Activated T-cell treated with anti-CD3 and anti-CD28 coated beads, Interleukin-2, amount 50 U/mL, for 1 hour (primary cell): Measurements from ENCODE around the gene HOXC11.

Experiments used
- DNase-seq: peaks from one replicate; pipeline ENCODE4 v3.0.0-alpha.2; 2020

The HOXC11 gene

DNA sequence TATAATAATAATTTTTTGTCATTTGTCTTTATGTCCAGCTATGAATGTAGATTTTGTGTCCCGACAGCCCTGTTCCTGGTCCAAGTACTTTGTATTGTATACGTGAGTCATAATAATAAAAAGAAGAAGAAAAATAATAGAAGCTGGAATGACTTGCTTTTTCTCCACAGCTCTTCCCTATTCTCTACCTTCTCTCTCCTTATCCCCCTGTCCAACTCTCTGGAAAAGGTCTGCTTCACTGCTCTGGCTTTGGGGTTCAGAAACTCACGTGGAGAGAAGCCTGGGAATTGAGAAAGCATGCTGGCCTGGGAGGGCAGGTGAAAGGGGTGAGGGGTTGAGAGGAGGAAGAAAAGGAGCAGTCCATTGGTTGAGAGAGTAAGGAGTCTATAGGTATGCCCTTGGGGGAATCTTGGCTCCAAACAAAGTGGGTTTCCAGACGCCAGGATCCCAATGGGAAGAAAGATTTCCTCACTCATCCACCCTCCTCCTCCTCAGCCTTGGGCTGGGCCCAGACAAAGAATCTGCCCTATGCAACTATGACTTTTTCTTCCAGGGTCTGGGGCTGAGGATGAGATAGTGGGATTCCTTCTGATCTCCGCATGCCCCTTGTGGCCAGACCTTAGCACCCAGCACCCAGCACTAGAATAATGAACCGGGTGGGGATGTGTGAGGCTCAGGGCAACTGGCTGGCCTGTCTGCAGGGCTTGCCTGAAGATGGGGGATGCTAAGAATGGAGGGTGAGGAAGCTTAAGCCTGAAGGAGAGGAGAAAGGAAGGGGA lies 39.9 kb downstream of the HOXC11 start:
- DNase-seq: no peak

DNA sequence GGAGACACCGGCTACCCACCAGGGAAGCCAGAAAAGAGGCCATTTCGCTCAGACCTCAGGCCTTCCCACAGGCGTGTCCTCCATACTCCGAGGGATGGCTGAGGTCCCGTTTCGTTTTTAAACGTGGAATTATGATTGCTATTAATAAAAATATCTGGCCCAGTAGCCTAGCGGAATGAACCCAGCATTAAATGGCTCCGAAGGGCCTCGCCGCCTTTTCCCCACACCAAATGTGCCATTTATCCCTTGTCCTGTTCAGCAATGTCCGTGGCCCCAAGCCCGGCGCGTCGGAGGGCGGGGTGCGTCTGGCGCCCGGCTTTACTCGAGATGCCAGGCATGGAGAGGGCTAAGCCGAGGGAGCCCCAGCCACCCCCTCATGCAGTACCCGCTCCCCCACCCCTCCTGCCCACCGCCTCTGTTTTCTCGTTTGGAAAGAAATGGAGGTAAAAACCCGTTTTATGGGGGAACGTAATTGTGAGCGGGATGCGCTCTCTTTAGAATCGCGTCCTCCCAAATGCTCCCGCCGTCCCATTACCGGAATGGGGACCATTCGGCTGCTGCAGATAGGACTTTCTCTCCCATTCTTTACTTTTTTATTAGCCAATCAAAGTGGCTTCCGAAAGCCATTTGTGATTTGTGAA lies 41.6 kb downstream of the HOXC11 start:
- no peak for DNase-seq

DNA sequence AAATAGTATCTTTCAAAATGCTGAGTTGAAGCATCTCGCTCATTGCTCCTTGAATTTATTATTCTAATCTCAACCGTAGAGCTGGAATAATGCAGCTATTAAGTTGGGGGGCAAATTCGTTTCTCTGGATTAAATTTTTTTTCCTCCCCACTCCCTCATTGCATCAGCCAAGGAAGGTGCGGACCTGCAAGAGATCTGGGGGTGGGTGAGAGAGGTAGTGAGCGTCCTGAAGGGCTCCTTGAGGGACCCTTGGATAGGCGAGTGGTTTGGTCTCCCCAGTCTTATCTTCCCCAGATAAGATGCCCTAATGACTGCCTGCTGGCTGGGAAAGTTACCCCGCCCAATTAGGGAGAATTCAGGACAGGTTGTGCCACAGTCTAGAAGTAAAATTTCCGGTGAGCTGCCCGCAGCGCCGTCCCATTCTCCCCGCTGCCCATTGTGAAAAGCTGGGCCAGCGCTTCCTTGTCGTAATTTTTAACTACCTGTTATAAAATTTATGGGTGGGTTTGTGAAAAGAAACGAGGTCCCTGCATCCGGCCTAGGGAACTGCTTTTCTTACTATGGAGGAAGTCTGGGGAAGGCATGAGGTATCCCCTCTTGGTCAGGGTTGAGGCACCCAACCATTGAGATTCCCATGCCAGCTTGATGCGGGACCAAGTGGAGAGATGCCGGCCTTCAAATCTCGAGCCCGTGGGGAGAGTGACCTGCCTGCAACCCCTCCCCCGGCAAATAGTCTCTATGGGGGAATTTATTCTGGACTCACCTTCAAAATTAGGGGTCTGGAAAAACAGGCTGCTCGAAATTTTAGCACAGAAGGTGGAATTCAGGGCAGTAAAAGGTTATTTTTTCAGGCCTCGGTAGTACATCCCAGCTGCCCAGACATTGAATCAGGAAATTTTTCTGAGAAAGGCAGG lies 42.3 kb downstream of the HOXC11 start:
- no peak for DNase-seq

DNA sequence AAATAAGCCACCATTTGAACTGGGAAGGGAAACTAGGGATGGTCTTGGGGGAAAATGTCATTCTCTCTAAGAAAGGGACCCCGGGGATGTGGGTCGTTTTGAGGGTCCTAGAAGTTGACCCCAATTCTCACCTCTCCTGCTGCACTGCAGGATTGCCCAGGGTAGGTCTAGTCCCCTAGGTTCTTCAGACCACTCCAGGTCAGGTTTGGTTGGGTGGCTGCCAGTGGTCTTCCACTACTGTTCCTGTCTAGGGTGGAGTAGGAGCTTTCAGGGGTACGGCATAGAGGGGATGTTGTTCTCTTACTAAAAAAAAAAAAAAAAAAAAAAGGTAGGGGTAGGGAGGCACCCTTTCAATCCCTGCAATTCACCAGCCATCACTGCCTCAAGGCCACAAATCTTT lies 43.1 kb downstream of the HOXC11 start:
- no peak for DNase-seq

DNA sequence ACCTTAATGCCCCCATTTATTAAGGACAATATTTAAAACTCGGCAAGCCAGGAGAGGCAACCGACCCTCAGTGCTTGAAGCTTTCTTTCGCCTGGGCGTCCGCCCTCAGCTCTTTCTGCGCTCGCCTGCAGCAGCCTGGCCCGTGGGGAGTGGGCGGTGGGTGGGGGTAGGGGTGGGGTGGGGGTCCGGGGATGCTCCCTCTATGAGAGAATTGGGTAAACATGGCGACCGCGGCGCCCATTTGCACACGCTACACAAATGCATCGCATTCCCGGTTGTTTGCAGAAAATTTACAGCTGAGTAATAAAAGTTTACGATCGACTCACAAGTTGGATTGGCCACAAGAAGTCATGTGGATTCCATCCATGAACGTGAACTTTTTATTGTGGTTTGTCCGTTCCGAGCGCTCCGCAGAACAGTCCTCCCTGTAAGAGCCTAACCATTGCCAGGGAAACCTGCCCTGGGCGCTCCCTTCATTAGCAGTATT lies 43.6 kb downstream of the HOXC11 start:
- DNase-seq: no peak

DNA sequence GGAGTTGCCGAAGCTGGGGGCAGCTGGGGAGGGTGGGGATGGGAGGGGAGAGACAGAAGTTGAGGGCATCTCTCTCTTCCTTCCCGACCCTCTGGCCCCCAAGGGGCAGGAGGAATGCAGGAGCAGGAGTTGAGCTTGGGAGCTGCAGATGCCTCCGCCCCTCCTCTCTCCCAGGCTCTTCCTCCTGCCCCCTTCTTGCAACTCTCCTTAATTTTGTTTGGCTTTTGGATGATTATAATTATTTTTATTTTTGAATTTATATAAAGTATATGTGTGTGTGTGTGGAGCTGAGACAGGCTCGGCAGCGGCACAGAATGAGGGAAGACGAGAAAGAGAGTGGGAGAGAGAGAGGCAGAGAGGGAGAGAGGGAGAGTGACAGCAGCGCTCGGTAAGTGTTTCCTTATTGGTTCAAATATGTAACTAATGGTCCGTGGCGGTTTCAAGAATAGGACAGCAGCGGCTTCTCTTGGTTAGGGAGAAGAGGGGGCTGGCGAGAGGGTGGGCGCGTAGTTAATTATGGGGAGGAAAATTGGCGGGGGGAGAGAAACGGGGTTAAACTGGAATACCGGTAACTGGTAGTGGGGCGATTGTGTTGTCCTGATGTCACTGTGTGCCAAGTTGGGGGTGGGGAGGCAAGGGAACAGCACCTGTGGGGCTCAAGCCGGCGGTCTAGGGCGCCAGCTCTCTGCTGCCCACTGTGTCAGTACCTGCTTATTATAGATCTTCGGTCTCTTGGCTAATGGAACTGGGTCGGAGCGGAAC lies 44.3 kb downstream of the HOXC11 start:
- no peak for DNase-seq

DNA sequence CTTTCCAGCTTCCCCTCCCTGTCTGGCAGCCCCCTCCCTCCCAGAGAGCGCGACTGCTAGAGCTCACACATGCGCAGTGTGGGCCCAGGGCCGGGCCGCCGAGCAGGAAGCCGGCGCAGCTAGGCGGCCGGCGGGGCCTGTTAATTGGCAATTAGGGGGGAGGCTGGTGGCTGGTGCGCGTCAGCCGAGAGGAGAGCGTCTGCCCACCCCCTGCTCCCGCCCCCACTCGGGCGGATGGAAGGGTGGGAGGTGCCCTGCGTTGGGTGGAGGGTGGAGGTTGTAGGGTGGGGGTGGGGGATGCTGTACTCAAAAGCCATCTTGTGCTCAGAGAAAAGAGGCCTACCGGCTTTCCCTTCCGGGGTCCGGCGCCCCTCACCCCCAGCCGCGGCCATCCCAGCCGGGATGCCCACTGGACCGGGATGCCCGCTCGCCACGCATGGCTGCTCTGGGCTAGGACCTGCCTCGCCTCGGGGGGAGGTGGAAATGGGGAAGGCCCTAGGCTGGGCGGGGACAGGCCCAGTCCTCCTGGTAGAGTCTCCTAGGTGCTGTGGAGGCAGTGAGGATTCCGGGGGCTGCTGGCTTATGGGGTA lies 45.0 kb downstream of the HOXC11 start:
- DNase-seq: peak; percentile 69

DNA sequence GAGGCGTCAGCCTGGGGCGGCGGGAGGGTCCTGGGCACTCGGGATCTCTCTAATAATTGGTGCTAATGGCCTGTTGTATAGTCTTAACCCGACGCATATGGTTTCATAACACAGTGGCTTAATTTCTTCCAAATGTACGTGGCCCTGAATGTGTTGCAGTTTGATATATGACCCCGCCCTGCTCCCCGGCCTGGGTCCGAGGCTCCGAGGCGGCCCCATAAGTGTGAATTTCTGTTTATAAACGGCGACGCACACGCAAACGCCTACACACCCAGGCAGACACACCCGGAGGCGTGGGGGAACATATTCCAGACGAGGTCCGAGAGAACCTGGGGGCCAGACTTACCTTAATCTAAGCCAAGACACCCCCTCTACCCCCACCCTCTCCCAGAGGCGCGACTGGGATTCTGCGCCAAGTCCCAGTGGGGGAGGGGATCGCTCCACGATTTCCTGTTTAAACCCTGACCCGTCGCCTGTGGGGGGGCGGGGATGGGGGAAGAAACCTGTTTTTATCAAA lies 45.6 kb downstream of the HOXC11 start:
- no peak for DNase-seq

DNA sequence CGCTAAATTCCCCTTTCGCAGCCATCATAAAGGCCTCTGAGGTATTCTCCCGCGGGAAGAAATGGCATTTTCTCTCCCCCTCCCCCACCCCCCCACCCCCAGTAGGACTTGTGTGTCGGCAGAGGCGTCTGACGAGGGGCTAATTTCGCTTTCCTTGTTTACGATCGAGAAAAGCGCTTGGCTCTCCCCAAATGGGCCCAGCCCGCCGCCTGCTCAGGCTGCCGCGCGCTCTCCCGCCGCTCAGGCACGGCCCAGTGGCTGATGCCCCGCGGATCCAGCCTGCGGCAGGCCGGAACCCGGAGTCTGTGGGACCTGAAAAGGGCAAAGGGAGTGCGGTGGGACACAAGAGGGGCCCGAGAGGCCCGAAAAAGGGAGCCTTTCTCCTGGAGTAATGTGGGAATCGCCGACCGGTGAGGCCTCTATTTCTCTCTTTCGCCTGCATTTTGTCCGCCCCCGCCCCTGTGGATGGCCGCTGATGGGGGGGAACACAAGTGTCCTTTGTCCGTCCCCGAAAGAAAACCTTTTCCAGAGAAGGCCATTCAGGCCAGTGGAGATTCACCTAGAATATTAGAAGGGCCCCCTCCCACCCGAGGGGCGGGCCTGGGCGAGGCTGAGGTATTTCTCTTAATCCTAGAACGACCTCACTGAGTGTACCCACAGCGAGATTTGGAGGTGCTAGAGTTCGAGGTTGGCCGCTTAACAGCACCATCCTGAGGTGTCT lies 46.3 kb downstream of the HOXC11 start:
- DNase-seq: no peak

DNA sequence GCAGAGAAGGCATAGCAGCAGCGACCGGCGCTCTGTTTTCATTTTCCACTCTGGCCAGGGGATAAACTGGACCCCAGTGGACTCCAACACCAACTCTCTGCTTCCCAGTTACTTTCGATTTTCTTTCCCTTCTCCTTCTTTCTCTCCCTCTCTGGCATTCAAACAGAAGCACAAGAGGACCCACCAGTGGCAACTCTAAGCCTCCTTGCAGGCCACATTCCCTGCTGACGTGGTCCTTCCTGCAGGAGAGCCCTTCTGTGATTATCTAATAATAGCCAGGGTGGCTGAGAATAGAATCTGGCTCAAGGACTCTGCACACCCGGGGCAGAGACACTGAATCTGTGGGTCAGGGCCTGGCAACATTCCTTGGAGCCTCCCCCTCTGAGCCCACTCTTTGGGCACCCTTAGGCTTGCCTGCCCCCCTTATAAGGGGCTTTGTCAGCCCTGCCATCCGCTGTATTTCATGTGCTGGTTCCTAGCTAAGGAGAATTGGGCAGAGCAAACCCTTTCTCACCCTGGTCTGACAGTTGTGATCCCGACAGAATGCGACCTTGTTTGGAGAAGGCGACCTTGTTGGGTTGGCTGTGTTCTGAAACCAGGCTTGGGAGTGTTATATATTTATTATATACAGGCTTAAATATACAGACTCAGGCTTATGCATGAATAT lies 47.1 kb downstream of the HOXC11 start:
- no peak for DNase-seq

DNA sequence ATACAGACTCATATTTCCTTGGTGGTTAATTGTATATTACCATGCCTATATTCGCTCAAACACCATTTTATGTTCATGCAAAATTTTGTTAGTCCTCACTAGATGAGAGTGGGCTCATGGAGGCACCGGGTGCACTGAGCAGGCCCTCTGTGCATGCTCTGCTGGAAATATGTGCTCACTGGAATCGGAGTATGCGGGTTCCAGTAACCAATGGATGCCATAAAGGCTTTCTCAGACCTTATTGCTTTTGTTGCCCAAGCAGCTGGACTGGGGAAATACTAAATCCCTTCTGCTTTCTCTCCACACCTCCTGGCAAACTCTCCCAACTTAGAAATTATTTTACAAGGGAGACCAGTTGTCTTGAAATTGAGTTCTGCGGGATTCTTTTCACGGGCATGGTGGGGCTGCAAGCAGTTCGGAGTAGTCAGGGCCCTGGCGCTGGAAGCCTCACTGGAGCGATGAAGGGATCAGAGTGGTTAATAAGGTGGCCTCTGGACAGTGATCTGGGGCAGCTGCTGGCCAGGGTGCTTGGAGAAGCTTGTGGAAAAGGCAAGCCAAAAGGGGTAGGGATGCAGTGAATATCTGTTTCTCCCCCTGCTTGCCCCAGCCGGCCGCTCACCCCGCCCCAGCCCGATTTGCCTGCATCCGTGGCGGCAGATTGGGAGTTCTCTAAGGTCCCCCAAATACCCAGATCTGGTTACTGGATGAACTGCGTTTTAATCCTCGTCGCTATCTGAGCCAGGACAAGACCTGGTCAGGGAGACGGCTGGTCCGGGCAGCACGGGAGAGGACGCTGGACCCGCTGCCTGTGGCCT lies 47.9 kb downstream of the HOXC11 start:
- DNase-seq: no peak

DNA sequence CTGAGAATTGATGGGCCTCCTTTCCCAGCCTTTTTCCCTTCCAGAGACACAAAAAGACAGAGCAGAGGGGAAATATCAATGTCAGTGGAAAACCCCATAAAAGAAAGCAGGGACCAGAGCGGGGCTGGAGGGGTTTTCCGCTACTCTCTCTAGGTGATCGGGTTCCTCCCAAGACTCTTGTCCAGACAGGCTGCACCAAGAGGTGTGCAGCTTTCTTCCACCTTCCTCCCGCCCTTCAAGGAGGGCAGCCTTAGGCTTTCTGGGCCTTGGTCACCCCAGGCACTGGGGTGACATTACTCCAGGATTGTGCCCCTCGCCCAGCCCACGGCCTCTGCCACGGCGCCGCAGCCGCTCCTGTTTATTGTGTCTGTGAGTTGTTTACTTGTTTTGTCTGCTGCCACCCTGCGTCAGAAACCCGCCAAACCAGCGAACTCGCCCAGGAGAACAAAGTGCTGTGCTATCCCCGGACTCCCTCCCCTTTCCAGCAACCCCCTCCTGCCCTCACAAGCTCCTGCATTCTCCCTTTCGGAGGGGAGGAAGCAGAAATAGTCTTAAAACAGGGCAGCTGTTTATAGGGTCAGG lies 48.6 kb downstream of the HOXC11 start:
- DNase-seq: no peak

DNA sequence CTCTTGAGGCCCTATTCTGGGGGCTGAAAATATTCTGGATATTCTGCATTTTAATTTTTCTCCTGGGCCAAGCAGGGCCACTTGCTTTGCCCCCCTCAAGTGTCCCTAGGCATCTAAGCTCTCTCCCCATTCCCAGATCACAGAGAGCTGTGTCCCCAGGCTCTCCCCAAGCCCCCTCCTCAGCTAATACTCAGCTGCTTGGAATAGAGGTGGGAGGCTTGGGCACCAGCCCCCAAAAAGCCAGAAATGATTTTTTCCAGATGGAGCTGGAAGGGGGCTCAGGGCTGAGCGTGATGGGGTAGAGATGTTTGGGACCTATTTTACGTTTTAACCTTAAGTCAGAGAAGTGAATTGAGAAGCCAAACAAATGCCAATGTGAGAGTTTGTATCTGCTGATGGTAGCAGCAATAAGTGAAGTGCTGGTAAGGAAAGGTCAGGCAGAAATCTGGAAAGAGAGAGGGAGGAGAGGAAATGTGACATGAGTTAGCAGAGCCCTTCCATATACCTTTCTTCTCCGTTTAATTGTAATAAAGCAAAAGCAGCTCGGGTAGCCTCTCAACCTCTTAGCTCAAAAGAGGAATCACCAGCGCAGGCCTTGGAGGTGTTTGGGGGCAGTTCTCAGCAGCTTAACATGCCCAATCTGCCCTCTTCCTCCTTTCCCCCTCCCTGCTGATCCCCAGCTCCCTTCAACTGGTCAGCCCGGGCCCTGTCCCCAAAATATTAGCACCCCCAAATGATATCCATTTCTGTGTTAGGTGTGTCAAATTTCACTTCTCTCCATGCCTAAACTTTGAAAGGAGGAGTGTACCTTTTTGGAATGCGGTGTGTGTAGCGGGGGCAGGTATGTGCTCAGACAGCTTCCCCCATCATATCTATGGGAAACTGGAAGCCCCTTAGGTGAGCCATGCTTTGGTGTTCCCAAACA lies 50.3 kb downstream of the HOXC11 start:
- DNase-seq: no peak

DNA sequence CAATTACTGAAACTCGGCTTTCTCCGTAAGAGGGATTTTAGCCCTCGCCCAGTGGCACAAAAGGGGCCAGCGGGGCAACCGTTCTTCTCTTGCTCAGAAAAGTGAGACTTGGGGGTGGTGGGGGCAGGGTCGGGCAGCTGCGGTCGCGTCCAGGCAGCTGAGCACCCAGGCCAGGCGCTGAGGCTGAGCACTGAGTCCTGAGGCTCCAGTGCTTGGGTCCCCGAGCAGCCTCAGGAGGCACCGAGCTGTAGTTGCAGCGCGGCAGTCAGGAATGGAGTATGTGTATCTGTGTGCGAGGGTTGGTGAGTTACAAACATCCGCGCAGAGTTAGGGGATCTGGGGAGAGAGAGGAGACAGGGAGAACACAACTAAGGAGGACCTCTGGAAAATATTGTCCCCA lies 51.2 kb downstream of the HOXC11 start:
- no peak for DNase-seq

DNA sequence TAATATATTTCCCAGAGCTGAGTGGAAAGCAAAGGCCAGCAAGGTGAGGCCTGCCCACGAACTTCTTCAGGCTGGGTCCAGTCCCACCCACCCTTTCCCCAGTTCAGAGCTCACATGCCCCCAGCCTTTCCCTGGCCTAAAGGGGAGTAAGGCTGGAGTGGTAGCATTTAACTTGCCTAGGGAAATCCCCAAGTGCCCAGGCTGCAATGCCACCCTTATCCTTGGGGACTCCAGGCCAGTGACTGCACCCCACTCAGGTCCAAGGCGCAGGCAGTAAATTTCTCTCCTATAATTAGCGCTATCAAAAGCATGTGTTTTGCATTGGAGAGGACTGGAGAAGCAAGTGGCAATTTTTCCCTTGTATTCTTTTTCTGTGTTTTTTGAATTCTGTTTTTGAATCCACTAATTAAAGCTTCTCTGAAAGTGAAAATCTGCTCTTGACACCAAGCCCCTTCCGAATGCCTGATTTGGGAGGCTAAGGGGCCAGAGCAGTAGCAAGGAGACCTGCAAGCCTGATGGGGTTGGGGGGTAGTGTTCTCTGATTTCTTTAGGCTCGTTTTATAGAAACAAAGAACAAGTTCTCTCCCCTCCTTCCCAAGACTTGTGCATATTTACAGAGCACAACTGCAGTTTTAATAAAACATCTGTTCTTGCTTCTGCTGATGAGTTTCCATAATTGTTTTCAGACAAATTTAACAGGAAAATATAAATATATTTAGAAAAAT lies 51.8 kb downstream of the HOXC11 start:
- DNase-seq: no peak

DNA sequence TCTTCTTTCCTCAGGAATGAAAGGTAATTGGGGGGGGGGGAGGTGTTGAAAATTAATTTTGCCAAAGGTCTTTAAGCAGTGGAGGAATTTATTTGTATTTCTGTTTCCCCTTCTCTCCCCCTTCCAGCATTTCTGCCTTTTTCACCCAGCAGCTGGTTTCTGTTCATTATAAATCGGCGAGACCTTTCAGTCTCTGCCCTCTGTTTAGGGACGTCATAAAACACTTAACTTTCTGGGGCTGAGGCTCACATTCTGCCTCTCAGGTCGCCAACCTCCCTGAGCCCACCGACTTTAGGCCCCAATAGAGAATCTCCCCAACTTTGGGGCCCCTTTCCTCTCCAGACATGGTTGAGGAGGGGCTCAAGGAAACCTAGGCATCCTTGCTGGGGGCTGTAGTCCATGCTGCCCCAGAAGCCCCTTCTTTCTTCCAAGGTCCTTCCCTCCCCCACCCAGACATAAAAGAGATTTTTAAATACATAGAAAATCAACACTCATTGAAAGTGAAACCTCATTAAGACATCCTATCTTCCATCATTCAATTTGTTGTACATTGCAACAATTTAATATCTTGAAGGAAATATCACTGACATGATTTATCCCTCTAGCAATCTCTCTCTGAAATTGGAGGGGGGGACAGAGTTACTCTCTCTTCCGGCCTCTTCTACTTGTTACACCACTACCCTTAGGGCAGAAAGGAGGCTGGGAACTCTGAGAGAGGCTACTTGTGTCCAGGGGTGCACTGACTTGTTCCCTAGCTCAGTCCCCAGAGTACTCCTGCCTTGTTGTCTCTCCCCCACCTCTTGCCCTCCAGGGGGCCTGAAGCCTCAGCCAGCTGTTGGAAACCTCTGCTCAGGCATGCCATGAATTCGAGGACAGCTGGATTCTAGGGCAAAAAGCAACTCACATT lies 52.8 kb downstream of the HOXC11 start:
- DNase-seq: no peak
